Globus pallidus (tissue), 1 donor: ENCODE data around the gene IL34.

Experiments used
- DNase-seq: peaks from one replicate; pipeline ENCODE4 v3.0.0-alpha.2; 2015; ENCODE audit warnings: low spot score

IL34 gene

DNA sequence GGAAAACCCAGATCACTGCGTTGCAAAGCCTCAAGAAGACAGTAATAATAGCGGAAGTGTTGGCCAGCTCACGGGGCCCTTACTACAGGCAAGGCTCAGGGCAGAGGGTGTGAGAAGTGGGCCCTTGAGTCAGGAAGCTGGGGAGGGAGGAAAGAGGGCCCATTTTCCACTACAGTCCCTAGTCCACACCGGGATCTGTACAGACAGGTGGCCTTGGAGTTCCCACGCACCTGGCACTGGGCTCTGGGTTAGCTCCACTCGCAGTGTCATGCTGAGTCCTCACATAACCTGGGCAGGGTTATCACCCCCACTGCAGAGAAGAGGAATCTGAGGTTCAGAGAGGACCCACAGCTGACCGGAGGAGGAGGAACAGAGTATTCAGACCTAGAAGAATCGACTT, 56.3 kb downstream of the IL34 start:
- no peak for DNase-seq

DNA sequence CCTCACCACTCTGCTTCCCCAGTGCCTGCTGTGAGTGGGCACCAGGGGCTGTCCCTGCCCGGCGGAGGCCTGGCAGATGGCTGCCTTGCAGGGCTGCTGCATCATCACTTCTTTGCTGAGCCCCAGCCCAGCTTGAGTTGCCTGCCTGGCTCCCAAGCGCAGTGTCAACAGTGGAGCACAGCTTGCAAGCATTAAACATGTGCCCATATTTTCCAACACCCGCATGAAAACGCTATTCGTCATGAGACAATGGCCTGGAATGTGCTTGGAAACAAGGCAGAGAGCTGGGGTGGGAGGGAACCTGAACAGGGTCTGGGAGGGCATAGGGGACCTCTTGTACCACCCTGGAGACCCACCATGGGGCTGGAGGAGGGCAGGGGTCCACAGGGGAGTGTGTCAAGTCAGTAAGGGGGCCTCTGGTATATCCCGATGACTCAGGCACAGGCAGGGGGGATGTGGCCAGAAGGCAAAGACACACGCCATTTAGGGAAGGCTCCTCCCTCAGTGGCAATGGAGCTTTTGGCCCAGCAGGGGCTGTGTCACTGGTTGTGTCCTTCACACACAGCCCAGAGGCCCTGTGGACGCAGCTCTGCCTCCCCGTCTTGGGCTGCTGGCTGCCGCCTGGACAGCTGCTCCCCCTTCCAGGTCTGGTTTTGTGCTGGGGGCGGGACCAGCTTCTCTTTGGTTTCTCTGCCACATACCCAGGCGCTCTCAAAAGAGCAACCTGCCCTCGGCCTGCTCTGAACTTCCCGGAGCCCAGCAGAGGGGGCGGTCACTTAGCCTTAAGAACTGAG, 56.9 kb downstream of the IL34 start:
- DNase-seq = no peak

DNA sequence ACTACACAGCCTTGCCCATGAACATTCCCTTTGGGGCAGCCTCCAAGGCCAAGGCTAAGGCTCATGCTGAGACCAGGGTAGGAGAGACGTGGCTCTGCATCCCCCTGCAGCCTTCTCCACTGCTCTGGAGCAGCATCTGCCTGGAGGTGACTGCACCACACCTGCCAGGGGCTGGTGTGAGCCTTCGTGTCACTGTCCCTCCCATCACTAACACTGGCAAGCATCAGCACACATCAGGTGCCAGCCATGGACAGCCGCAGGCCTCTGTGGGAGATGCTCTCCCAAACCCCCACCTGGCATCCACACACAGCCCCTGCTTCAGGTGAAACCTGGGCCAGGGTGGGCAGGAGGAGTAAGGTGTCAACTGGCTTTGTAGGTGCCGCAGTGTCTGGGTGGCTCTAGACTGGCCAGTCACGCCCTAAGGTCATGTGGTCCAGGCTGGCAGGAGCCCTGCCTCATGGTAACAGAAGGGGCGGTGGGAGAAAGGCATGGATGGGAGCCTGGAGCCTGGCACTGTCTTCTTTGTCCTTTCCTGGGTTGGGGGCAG, 57.5 kb downstream of the IL34 start:
- no peak for DNase-seq

DNA sequence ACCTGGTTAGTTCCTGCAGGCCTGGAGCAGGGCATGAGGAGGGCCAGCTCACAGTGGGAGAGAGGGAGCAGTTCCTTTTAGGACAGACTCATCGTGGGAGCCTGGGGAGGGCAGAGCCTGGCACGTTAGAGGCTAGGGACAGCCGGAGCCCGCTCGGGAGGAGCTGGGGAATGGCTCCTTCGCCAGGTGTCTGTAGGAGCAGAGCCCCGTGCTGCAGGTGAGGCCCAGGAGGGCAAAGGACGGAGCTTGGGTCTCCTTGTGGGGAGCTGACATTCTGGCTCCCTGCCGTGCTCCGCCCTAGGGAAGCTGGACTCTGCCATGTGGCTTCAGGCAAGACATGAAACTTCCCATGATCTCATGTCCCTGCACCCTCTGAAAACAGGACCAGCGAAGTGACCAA, 58.2 kb downstream of the IL34 start:
- DNase-seq = no peak

DNA sequence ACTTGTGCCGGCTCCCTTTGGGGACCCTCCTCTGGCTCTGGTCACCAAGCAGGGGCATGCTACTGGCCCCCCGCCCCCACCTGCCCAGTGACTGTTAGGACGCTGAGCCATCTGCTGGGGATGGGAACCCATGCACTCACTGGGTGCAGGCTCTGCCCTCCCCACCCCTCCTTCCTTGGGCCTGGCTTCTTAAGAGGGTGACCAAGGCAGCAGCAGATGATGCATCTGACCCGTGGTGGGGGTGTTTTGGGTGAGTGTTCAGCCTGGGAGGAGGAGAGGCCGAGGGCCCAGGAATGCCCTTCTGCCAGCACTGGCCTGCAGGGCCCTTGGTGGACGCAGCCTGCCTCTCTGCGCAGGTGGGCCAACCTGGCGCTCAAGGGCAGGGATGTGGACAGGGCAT, 58.7 kb downstream of the IL34 start:
- no peak for DNase-seq

DNA sequence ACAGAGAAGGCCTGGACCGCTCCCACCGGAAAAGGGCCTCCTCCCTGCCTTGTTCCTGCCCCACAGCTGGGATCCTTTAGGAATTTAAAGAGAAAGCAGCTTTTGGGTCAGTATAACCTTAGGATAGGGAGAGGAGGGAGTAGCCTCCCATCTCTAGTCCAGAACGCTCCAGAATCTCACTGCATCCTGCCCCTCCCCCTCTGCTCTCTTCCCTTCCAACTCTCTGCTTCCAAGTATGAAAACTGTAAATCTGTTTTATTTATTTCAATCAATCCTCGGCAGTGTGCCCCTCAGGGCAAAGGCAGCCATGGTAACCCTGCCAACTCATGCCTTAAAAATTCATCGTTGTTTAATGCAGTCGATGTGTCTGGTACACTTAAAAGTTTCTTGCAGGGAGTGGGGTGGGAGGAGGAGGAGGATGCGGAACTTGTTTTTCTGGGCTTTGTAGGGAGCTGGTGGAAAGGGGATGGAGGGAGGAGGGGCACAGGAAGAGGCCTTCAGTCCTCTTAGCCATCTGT, 60.6 kb downstream of the IL34 start:
- DNase-seq = no peak

DNA sequence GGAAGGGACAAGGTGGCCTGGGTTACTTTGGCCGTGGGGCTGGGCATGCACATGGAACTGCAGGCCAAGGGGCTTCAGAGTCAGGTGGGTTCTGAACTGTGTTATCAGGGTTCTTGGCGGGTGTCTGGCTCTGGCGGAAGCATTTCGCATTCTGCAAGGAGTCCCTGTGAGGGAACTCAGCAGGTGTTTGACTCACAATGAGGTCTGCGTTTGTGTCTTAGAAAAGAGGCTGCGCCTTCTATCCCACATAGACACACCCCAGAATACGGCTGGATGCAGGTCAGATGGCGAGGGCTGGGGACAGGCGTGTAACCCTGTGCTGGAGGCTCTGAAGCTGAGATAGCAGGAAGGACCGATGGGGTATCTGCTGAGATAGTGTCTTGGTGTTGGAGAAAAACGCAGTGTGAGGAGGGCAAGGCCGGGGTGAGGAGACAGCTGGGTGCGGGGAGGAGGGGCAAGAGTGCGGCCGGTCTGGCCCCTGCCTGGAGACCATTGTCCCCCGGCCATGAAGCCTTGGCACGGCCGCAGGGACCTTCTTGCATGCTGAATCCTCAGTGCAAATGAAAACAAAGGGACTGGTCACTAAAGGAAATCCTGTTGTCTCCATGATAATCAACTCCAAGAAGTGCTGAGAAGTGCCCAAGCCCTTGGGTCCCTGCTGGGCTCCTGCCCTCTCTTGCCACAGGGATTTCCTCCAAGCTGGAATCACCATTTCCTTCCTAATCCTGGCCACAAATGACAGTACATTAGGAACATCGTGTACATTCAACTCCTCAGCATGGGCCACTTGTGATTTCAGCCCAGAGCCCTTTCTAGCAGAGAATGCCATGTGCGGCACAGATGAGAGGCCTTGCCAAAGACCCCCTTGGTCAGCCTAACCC, 62.2 kb downstream of the IL34 start:
- DNase-seq = peak; percentile 42

DNA sequence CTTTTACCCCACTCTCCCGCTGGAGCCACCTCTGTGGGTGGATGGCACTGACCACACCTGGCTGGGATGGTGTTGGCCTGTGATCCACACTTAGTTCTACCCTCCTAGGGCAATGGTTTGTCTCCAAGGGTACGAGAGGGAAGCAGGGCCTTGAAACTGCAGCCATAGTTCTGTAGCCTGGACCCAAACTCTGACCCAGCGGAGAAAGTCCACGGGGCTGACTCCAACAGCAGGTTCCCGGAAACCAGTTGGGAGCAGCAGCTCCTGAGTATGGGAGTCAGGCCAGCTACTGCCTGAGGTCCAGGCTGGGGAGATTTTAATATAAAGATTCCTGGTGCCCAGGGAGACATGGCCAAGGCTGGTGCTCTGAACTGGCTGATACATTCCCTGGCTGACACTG, 63.1 kb downstream of the IL34 start:
- DNase-seq = no peak

DNA sequence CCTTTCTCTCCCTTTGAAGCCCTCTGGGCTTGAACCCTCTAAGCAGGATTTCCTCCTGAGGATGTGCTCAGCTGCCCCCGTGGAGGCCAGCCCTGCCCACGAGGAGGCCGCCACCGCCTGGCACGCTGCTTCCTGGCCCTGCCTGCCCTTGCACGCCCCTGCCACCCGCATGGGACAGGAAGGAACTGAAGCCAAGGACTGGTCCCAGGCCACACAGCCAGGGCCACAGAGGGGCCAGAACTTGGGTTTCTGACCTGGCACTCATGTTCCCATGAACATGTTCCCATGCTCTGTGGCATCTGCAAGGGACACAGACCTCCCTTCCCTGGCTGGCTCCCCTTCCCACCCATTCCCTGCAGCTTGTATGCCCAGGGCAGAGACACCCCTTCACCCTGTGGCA, 63.6 kb downstream of the IL34 start:
- DNase-seq = no peak
